T-helper 2 cell treated with Interferon-gamma antibody and Interleukin-4, amounts not matched to agents 100 ng/mL and 5 ng/mL, for 36 hours (primary cell): ENCODE data around the gene CLDN8. TPM values are rescaled to one million over a fixed set of nuclear protein-coding genes. Genes with fewer than 3 reads are reported as not detected.

Experiments
- intact Hi-C: fragments of 100-400 bp; cut with micrococcal nuclease; formaldehyde crosslinking; loops from one replicate; pipeline ENCODE4 v1.15.1; 2023
- total RNA-seq: library from RNA; stranded (reverse); gene quantifications from 2 replicates; pipeline ENCODE4 v1.2.3, GENCODE V29; 2022

CLDN8 gene
- total RNA-seq, result not detected in 2 replicates

DNA sequence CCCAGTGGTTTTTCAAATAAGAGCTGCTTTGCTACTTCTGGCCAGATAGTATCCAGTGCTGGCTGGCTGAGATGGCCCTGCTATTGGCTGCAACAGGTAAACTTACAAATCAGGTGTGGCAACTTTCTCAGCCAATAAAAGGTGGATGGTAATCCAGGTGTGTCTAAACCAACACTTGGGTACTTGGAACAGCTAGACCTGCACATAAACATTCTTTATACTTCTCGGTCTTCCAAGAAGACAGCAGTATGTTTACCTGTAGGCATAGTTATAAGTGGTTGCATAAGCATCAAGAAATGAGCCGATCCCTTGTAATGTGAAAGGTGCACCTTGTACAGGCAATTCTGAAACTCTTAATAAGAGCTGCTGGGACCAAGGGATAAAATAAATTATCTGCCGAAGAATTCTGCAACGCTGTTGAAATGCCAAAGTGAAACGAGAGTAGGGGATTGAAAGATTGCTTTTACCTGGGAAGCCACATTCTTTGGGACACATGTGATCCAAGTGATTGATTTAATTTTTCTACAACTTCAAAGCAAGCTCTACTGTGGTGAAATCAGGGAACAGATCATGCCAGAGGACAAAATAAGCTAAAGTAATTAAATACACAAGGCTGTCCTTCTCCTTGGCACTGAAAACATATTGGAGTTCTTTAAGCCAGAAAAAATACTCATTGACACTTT, at the start of gene CLDN8:
TSS of gene CLDN8 (minus strand) at position 57 of the 683 bp plus-strand sequence. CDS start 172 bp downstream, outside the sequence.
- intact Hi-C loops, result no loop called here

DNA sequence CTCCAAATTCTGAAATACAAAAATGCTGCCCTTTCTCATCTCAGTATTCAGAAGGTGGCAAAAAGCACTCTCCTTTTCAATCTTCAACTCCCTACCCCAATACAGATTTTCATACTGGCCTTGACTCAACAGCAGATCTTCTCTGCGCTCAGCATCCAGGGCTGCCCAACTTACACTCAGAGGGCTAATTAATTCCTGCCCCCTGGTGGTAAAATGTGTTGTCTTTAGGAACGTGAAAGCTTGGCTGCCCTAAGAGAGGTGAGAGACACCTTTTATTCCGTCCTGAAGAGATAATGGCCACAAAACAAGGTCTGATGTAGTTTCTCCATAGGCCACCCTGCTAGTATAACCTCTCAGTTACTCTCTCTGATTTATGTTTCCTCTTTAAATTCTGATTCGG, 41.9 kb upstream of the CLDN8 start:
- intact Hi-C loops, result no loop called here

DNA sequence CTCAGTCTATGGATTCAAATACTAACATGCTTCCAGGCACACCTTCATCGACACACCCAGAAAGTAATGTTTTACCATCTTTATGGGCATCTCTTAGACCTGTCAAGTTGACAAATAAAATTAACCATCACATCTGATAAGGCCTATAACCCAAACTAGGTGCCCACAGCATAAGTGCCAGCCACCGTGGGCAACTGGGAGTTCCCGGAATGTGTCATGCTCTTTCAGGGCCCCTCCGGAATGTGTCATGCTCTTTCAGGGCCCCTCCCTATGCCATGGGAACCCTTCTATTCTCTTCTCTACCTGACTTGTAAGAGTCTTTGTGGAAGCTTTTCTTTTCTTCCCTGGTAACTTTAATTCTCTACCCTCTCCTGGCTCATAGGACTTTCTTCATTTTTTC, 40.2 kb upstream of the CLDN8 start:
- intact Hi-C loops, result no loop called here

DNA sequence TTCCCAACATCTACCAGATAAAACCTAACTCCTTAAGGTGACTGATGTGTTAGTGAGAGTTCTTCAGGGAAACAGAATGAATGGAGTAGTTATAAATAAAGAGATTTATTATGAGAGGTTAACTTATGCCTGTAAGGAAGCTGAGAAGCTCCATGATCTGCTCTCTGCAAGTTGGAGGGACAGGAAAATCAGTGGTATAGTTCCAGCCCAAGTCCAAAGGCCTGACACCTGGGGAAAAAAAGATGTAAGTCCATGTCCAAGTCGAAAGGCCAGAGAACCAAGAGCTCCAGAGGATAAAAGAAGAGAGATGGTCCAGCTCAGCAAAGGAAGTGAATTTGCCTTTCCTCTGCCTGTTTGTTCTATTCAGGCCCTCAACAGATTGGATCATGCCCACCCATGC, 39.8 kb upstream of the CLDN8 start:
- intact Hi-C loops, result no loop called here

DNA sequence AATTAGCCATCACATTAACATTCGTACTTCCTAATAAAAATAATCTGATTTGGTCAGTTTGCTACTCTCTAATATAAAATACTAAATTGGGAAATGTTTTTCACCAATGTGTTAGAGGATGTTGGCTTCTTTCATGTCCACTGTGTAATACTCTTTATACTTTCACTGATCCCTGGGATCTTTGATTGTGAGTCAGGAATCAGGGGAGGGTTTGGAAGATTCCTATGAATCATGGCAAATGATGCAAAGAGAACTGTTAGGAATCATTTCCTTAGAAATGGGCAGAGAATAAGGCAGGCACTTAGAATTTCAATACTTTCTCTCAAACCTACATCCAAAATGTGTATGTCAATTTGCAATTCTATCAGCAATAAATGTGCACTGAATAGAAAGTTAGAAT, 35.9 kb upstream of the CLDN8 start:
- intact Hi-C loops, result no loop called here

DNA sequence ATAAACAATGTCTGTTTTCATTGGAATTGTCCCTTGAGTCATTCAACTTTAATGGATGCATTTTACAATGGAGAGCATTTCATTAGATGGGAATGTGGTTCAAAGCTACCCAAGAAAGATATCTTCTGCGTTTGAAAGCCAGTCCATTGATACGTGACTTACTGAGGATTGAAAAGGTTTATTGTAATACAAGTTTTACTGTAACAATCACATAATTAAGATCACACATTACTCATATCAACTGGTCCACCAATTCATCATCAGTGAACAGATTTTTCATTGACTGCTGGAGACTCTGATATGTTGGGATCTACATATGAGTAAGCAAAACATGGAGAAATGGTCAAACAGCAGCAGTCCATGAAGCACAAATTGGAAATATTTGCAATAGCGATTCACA, 34.0 kb upstream of the CLDN8 start:
- intact Hi-C loops, result no loop called here

DNA sequence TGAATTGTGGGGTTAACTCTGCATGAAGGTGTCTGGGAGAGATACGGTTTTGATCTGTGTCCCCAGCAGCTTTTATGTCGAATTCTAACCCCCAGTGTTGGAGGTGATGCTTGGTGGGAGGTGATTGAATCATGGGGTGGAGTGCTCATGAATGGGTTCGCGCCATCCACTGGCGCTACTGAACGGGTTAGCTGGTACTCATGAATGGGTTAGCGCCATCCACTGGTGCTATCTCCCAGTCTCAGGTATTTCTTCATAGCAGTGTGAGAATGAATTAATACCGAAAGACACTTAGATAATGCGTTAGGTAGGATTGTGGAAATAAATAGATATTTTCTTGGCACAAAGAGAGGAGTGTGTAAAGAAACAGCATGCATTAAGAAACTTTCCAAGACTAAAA, 32.9 kb upstream of the CLDN8 start:
- intact Hi-C loops, result no loop called here

DNA sequence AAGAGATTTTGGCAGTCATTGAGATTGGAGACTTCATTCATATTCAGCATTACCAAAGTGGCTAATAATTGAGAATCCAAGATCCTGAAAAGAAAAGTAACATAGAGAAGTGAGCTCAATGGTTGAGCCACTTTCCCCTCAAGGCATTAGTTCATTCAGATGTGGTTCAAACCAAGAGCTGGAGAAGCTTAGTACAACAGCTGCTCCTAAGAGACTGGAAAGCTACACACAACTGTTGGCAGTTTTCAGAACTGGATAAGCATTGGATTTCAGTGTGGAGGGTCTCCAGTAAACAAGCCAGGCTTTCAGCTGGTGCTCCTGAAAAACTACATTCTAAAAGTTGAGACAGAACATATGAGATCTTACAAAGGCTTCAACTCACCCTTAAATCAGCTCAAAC, 29.2 kb upstream of the CLDN8 start:
- intact Hi-C loops, result no loop called here

DNA sequence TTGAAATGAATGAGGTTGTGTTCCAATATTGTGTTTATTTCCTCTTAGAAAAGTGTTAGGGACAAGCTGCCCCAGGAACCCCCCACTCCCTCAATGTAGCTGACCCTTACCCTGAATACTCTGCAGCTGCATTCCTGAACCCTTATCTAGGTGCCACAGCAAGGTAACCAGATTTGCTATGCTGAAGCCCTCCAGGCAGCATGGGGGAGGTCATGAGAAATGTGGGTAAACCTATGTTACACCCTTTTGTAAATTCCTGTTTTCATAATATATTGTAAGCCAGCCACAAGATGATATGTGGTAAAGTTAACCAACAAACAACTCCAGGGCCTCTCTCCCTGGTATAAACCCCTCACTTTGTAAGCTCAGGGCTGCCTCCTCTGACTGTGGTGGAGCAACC, 27.8 kb upstream of the CLDN8 start:
- intact Hi-C loops, result no loop called here

DNA sequence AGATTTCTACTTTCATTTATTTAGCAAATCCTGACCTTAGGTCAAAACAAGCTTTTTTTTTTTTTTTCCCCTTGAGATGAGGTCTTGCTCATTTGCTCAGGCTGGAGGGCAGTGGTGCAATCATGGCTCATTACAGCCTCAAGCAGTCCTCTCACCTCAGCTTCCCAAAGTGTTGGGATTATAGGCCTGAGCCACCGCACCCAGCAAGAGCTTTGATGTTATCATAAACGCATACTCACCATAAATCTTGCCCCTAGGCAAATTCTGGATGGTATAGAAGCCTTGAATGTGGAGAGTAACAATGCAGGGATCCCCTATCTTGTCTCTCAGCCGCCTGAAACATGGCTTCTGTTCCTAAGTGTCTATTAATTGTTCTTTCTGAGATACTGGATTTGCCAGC, 24.8 kb upstream of the CLDN8 start:
- intact Hi-C loops, result no loop called here

DNA sequence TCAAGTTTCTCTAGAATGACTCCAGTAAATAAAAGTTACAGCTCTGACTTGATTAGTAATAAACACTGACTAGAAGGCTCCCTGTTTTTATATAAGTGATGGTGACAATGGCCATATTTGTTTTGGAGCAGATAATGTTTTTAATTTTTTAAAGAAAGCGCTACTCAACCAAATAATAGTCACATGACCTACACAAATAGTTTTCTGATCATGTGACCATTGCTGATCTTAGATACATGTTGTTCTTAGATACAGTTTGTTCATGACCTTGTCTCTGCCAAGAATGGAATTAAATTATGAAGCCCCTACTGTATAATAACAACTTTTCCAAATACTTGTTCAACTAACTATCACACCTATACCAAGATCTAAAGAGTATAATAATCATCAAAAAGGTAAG, 22.3 kb upstream of the CLDN8 start:
- intact Hi-C loops, result no loop called here

DNA sequence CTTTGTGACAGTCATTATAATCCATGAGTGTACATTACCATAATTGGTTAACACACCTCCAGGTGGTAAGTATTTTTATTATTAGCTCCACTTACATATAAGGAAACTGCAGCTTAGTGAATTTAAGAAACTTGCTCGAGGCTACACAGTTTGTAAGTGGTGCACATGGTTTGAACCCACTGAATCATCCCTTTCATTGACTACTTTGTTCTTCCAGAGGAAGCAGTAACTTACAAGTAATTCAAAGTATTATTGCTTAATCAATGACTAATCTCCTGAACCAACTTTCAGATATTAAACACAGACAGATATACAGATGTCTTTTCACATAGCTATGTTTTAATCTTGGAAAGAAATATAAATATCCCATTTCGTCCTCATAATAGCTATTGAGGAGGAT, 18.7 kb upstream of the CLDN8 start:
- intact Hi-C loops, result no loop called here

DNA sequence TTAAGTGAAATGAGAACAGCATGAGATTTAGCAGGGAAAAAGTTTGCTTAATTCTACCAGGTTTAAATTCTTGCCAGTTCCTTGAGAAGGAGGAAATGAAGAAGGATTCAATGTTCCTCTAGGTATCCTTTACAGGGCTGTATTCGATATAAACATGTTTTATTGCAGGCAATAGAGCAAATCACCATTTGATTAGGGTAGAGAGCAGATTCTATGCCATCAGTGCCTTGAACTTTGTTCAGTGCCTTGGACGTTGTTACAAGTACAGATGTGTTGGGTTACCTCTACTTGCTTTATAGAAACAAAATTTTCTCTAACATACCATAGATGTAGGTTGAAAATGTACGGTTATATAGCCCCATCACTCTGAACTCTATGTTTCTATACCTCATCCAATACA, 18.2 kb upstream of the CLDN8 start:
- intact Hi-C loops, result no loop called here

DNA sequence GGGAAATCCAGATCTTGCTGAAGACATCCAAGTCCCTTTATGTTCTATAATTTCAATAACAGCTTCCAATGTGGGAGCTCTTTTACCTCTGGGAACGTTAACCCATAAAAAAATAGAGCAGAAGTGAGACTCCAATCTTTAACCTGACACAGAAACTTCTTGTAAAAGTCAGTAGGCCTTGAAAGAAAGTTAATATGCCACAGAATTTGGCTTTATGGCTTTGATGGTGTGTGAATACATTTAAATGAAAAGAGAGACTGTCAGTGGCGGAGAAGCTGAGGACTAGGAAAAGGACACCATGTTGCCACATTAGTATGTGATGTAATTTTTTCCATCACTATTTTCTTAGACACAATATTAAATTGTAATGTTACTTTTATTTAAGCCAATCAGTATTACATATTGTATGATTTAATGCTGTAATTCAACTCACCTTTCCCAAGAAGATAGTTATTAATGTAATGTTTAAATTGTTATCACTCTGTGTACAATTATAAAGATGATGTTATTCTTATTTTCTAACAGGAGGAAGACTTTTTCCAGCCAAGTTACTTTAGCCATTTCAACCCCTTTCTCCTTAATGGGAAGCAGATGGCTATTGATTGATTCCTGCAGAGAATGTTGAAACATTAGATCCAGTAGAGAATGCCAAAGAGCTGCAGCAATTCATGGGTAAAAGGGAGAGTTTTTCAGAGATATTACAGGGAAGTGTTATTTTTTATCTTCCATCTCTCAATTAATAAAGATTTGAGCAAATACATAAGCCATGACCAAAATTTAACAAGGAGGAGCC, 17.5 kb upstream of the CLDN8 start:
- intact Hi-C loops, result no loop called here

DNA sequence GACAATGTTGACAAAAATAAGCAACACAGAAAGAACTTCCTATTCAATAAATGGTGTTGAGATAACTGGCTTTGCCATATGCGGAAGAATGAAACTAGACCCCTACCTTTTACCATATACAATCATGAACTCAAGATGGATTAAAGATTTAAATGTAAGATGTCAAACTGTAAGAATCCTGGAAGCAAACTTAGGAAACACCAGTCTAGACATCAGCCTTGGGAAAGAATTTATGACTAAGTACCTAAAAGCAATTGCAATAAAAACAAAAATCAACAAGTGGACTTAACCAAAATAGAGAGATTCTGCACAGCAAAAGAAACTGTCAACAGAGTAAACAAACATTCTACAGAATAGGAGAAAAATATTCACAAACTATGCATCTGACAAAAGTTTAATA, 16.1 kb upstream of the CLDN8 start:
- intact Hi-C loops, result no loop called here

DNA sequence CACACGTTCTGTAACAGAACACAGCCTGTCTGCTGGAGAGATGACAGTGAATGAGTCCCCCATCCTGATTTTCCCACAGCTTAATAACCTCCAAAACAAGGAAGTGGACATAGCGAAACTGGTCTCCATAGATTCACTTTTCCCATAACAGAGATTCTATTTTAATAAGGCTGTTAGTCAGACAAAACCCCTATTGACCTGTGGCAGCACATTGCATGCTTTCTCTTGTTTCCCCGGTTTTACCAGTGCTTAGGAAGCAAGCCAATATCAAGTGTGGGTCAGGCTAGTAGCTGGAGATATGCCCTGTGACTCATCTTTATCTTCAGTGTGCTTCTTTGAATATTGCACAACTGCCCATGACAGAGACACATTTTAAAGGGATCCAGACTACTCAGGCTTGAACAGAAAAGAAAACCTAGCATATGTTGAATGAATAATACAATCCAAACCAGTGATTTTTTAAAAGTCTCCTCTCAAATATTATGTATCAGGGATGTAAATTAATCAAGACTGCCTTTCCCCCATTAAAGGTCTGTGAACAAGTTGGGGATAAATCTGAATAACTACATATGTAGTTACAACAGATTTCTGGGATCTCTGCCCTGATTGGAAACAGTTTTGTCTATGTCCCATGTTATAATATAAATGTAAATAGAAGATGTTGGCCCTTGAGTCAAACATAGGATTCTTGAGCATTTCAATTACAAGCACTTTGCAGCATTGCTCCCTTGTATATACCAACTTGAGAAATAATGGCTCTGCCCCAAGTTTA, 11.9 kb upstream of the CLDN8 start:
- intact Hi-C loops, result no loop called here

DNA sequence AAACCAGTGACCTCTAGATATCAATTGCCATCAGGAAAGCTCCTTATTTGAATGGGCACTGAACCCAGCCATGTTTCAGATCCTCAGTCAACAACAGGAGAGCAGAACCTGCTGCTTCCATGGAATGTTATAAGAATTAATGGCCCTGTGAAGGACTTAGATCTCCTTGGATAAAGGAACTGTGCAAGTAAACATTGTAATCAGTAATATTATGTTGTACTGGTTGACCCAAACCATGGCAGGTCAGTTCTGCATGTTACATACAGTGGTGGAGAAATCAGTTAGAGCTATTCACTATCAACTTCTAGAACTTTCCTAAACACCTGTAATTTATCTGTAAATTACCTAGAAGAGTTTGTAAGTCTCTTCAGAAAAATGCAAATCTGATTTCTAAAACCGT, 11.2 kb upstream of the CLDN8 start:
- intact Hi-C loops, result no loop called here

DNA sequence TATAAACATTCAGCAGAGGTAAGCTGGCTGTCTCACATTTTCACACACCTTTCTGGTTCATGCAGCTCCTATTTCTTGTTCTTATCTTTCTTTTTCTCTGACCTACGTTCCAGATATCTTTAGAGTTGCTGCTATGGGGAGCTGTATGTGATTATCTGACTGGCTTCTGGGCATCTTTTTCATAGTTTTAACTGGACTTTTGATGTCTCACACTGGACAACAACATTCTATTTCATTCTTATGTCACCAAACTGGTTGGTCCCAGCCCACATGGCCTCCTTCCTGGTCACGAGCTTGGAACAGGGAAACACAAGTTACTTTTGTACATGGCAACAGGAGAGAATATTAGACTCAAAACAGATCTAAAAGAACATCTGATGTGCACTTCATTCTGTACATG, 7.7 kb upstream of the CLDN8 start:
- intact Hi-C loops, result no loop called here

DNA sequence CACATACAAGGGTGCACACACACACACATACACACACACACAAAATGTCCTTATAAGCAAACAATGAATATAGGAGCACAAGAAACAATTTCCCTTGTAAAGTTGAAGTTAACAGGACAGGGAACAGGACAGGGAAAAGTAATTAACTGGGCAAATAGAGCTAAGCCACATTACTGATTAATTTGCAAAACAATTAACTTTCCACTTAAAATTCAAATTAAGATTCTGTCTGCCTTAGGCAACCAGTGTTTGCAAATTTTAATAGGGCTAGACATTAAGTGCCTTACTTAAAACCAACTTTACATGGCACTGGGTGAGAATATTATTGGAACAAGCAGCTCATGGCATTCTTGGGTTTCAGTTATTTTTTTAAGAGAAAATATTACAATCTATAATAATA, 6.8 kb upstream of the CLDN8 start:
- intact Hi-C loops, result no loop called here

DNA sequence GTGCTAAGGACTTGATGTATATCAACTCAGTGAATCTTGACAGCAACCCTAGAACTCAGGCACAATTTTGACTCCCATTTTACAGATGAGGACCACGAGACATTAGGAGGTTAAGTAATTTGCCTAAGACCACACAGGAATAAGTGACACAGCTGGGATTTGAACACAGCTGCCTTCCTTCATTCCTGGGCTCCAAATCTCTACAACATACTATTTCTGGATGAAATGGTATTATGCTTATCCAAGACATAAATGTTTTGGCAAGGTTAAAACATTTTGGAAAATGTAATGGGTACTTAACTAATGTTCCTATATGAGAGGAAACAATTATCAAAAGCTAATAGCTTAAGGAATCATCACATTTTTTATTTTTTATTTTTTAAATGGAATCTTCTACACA, 4.8 kb downstream of the CLDN8 start:
- intact Hi-C loops, result no loop called here

DNA sequence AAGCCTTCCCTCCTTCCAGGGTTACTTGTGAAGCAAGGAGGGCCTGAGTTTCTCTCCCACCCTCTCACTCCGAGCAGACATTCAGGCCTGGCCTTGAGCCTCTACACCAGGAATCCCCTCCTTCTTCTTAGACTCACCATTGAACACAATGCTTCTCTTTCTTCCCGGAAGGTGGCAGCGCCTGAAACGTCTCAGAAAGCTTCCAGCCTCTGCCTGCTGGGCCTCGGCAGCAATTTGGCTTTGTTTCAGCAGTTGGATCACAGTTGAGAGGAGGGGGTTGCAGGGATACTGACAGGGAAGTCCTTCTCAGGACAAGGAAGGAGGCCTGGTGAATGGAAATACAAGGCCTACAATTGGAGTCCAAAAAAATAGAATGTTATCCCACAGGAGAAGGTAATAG, 6.3 kb downstream of the CLDN8 start:
- intact Hi-C loops, result no loop called here

DNA sequence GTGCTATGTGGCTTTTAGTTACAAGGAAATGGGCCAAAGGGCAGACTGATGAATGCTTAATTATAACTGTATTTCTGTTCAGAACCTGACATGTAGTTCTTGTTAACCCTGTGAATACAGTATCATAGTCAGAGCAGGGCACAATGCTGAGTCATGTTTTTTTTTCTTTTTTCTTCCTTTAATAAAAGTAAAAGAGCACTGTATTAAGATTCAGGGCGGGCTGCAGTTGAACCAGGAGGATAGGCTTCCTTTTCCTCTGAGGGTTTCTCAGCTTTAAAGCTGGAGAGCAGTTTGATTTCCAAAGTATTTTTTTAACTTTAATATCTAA, 8.7 kb downstream of the CLDN8 start:
- intact Hi-C loops, result no loop called here
